Measurements from ENCODE around the gene B3GAT3. TPM values are rescaled to one million over a fixed set of nuclear protein-coding genes. Genes with fewer than 3 reads are reported as not detected.
"Not testable (repeated sequence)": the region's sequence is repeated elsewhere in the genome, so short reads cannot be mapped to it uniquely, and the experiment has no call there.

Gene B3GAT3
- total RNA-seq, 6 donors from 2014 or later, result 21.3 to 43.9 (median 37.9) TPM

- H3K4me3 ChIP-seq, result peak within 1 kb of the TSS; percentile 57 to 87 (median 70)
- DNase-seq (peak; percentile 90 to 99), ATAC-seq (ENCODE audit: low FRiP score in 2 of 2) (peak; percentile 97 to 98)
- H3K27ac ChIP-seq, result peak within 1 kb of the TSS; percentile 94 to 97 (median 95)
- peaks cover 28 to 40% (median 31%) of the 10 kb centered on the region in 4 donors for H3K4me1 ChIP-seq
- TF ChIP-seq, protein P1, sequence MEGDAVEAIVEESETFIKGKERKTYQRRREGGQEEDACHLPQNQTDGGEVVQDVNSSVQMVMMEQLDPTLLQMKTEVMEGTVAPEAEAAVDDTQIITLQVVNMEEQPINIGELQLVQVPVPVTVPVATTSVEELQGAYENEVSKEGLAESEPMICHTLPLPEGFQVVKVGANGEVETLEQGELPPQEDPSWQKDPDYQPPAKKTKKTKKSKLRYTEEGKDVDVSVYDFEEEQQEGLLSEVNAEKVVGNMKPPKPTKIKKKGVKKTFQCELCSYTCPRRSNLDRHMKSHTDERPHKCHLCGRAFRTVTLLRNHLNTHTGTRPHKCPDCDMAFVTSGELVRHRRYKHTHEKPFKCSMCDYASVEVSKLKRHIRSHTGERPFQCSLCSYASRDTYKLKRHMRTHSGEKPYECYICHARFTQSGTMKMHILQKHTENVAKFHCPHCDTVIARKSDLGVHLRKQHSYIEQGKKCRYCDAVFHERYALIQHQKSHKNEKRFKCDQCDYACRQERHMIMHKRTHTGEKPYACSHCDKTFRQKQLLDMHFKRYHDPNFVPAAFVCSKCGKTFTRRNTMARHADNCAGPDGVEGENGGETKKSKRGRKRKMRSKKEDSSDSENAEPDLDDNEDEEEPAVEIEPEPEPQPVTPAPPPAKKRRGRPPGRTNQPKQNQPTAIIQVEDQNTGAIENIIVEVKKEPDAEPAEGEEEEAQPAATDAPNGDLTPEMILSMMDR (IDR thresholded peaks at IDR 0.05), result peak in 3 of 6 experiments; percentile 14 to 21 (median 16)
- TF ChIP-seq POLR2AphosphoS5 (IDR thresholded peaks at IDR 0.05) (peak; percentile 96 to 99), POLR2A (IDR thresholded peaks at IDR 0.05) (peak; percentile 51 to 92 (median 76)), EP300 (IDR thresholded peaks at IDR 0.05) (peak in 1 of 4 donors; percentile 87)
- H3K9me3 ChIP-seq, result no peaks in the 10 kb centered on the region
- H3K36me3 ChIP-seq, result peaks cover 20 to 53% (median 42%) of the 10 kb centered on the region in 4 donors
- no peaks in the 10 kb centered on the region for H3K27me3 ChIP-seq
- 0% methylated on average over 41 to 49 of the region's 58 CpGs for WGBS, 2 donors
Measured at GRCh38 chr11:62591448-62592145, 30.2 kb downstream of the B3GAT3 start, which contains the start of gene TUT1. TSS of gene TUT1 (minus strand) at chr11:62591523. CDS start at chr11:62591485, 38 bp downstream.

DNA sequence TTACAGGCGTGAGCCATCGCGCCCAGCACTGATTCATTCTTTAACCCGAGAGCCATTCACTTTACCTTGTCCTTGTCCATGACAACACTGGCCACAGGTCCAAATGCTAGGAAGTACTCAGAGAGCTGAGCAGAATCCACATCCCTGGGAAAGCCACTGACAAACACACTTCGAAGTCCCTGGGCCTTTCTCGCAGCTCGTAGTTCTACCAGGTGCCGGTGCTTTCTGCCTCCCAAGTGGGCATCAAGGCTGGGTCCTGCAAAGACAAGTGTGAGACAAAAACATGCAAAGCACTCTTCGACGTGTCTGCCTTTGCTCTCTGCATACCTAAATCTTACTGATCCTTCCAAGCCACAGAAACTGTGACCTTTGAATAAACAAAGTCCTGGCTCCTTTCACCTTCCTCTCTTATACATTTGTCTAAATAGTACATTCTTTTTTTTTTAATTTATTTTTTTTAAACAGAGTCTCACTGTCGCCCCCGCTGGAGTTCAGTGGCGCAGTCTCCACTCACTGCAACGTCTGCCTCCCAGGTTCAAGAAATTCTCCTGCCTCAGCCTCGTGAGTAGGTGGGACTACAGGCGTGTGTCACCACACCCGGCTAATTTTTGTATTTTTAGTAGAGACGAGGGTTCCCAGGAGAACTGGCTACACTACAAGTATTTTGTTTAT, 32.7 kb downstream of the B3GAT3 start:
- DNase-seq, result no peak
- no peaks in the 10 kb centered on the region for H3K9me3 ChIP-seq
- no peaks in the 10 kb centered on the region for H3K27me3 ChIP-seq
- H3K27ac ChIP-seq, result no peak overlapping the region
- H3K4me1 ChIP-seq, result peaks cover 28 to 40% (median 31%) of the 10 kb centered on the region in 4 donors
- ATAC-seq (ENCODE audit: low FRiP score in 2 of 2), result no peak
- TF ChIP-seq, protein P1 (IDR thresholded peaks at IDR 0.05), result peak in 1 of 6 experiments; percentile 11
- TF ChIP-seq POLR2A (IDR thresholded peaks at IDR 0.05) (no peak), EP300 (IDR thresholded peaks at IDR 0.05) (no peak), POLR2AphosphoS5 (IDR thresholded peaks at IDR 0.05) (no peak)
- 65 to 68% methylated on average over 18 of the region's 18 CpGs for WGBS, 2 donors
- no peak overlapping the region for H3K4me3 ChIP-seq
- peaks cover 8 to 47% (median 31%) of the 10 kb centered on the region in 4 donors for H3K36me3 ChIP-seq

- WGBS, 2 donors, result 93 to 97% methylated on average over 7 of the region's 7 CpGs
- Histone ChIP-seq H3K36me3 (peaks cover 3 to 64% (median 38%) of the 10 kb centered on the region in 4 donors), H3K4me1 (peaks cover 4 to 14% (median 7%) of the 10 kb centered on the region in 4 donors)
- not testable (repeated sequence) for H3K27me3 ChIP-seq; DNase-seq; H3K4me3 ChIP-seq; ATAC-seq (ENCODE audit: low FRiP score in 2 of 2); H3K9me3 ChIP-seq; H3K27ac ChIP-seq
Measured at GRCh38 chr11:62585356-62585755, 36.4 kb downstream of the B3GAT3 start.

DNA sequence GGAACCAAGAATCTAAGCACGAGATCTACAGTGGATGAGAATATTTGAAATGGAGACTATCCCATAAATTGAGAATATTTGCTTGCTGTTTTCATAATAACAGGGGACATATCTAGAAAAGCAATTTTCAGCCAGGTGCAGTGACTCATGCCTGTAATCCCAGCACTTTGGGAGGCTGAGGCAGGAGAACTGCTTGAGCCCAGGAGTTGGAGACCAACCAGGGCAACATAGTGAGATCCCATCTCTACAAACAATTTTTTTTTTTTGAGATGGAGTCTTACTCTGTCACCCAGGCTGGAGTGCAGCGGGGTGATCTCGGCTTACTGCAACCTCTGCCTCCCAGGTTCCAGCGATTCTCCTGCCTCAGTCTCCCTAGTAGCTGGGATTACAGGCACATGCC, 40.1 kb downstream of the B3GAT3 start:
- 93 to 100% methylated on average over 4 of the region's 4 CpGs for WGBS, 2 donors
- not testable (repeated sequence) for DNase-seq; H3K27ac ChIP-seq; H3K9me3 ChIP-seq; H3K4me1 ChIP-seq; ATAC-seq (ENCODE audit: low FRiP score in 2 of 2); H3K27me3 ChIP-seq; H3K4me3 ChIP-seq
- H3K36me3 ChIP-seq, result peaks cover 4 to 62% (median 36%) of the 10 kb centered on the region in 4 donors

DNA sequence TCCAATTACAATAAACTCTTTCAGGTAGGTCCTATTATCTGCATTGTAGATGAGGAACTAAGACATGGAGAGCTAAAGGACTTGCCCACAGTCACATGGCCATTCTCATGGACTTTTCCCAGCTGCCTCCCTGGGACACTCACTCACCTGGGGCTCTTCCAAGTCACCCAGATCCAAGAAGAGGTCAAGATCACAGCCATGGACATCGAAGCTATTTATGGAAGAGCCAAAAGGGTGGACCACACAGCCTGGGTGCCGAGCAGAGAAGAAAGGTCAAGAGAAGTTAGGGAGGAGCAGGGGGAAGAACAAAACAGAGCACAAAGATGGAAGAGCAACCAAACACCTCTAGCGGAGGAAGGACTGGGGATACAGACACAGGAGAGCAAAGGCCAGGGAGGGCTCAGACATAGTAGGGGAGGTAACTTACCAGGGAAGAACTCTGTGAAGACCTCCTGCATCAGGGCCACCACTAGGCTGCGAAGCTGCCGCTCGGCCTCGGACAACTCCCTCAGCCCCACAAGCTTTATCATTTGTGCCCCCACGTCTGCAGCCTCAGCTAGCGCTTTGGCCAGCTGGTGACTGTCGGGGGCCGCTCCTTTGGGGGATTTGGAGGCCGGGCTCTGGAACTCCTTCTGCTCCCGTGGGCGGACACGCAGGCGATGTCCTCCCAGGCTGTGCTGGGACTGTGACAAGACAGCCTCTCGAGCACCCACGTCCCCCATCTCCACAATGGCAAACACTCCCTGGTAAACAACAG, 40.6 kb downstream of the B3GAT3 start:
- no peak overlapping the region for H3K4me3 ChIP-seq
- no peak overlapping the region for H3K27ac ChIP-seq
- no peaks in the 10 kb centered on the region for H3K27me3 ChIP-seq
- TF ChIP-seq POLR2A (IDR thresholded peaks at IDR 0.05) (no peak), EP300 (IDR thresholded peaks at IDR 0.05) (no peak), POLR2AphosphoS5 (IDR thresholded peaks at IDR 0.05) (no peak)
- TF ChIP-seq, protein P1 (IDR thresholded peaks at IDR 0.05), result no peak
- H3K4me1 ChIP-seq, result peaks cover 9 to 11% (median 10%) of the 10 kb centered on the region in 4 donors
- ATAC-seq (ENCODE audit: low FRiP score in 2 of 2), result no peak
- no peak for DNase-seq
- WGBS, 2 donors, result 90 to 91% methylated on average over 17 to 18 of the region's 18 CpGs
- no peaks in the 10 kb centered on the region for H3K9me3 ChIP-seq
- peaks cover 4 to 64% (median 31%) of the 10 kb centered on the region in 4 donors for H3K36me3 ChIP-seq
